ENCODE results near the gene LYRM7.
"Not testable (repeated sequence)": the region's sequence is repeated elsewhere in the genome, so short reads cannot be mapped to it uniquely, and the experiment has no call there.

Gene LYRM7

DNA sequence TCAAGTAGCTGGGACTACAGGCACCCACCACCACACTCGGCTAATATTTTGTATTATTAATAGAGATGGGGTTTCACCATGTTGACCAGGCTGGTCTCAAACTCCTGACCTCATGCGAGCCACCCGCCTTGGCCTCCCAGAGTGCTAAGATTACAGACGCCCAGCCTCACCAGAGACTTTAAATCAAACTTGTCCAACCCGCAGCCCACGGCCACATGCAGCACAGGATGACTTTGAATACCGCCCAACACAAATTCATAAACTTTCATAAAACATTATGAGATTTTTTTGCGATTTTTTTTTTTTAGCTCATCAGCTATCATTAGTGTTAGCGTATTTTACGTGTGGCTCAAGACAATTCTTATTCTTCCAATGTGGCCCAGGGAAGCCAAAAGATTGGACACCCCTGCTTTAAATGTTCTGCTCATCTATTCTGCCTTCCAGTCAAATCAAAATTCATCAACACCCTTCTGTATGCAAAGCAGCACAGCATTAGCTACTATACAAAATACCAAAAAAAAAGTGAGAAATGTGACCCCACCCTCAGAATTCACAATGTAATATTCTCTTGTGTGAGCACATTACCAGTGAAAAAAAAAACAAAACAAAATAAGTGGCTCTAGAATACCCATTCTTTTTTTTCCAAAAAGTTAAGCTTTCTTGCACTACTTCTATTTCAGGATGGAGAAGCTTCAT is 50.4 kb downstream of the LYRM7 start:
- DNase-seq (ENCODE audit: low spot score), result no peak

DNA sequence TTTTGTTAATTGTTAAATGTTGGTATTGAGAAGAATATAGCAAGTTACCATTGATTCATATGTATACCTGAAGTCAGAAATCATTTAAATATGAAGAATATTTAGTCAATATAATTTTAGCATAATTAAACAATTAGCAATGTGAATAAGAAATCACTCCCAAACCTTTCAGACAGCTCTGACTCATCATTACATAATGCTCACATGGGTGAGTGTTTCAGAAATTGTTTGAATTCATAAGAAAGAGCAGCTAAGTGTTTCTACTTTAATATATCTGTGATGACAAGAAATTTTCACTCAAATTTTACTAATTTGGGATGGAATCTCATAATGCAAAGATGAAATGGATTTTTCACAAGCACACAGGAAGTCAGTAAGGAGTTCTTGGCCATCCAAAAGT is 51.1 kb downstream of the LYRM7 start:
- DNase-seq (ENCODE audit: low spot score), result no peak

DNA sequence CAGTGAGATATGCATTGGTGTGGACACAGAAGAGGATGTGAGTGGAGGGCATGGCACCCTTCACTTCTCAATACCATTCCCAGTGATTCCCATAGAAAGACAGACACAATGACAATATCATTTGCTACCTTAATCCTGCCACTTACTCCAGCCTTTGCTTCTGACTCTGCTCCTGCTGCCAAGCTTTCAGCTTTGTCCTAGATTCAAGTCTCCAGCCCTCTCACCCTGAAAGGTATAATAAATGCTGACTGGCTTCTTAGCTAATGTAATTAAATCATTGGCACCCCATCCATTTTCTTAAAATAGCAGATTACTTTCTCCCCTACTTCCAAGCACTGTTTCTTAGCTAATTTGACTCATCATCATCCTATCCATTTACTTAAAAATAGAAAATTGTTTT is 52.0 kb downstream of the LYRM7 start:
- DNase-seq (ENCODE audit: low spot score), result no peak

DNA sequence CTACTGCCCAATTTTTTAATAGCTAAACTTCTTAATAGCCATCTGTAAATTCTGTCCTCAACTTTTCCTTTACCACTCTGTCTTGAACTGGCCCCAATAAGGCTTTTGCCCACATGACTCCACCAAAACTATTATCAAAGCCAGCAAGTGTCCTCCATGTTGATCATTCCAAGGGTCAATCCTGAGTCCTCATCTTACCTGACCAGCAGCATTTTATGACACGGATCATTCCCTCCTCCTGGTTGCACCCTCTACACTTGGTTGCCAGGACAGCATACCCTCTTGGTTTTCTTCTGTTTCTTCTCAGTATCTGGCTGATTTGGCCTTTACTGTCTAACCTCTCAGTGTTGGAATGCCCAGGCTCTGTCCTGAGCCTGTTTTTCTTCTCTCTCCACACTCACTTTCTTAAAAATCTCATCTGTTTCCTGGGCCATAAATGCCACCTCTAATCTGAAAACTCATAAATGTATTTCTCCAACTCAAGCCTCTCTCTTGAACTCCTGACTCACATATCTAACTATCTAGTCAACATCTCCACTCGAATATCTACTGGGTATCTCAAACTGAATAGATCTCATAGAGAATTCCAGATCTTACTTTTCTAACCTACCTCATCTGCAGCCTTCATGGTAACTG is 53.1 kb downstream of the LYRM7 start:
- no peak for DNase-seq (ENCODE audit: low spot score)

DNA sequence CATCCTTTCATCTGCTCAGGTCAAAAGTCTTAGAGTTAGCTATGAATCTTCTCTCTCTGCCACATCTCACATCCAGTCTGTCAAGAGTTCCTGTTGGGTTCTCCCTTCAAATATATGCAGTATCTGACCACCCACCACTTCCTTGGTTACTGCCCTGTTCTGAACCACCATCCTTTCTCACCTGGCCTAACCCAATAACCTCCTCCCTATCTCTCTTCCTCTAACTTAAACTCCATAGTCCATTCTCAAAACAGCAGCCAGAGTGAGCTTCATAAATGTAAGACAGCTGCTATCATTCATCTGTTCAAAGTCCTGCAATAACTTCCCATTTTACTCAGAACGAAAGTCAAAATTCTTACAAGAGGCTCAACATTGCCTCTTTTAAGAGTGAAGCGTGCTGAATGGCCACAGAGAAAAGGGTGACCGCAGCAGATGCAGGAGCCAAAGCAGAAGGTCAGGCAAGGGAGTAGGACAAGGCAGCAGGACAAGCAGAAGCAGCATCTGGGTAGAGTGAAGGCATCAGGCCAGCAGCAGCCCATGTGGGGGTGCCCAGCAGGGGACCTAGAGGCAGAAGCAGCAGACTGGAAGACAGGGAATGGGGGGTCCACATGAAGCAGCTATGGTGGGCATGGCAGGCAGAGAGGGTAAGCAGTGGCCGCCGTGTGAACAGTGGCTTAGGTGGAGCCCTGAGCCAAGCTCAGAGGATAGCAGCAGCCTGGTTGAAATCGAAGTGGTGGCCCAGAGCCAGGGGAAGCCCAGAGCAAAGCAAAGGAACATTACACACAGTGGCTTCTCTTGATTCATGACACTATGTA is 53.9 kb downstream of the LYRM7 start:
- no peak for DNase-seq (ENCODE audit: low spot score)

DNA sequence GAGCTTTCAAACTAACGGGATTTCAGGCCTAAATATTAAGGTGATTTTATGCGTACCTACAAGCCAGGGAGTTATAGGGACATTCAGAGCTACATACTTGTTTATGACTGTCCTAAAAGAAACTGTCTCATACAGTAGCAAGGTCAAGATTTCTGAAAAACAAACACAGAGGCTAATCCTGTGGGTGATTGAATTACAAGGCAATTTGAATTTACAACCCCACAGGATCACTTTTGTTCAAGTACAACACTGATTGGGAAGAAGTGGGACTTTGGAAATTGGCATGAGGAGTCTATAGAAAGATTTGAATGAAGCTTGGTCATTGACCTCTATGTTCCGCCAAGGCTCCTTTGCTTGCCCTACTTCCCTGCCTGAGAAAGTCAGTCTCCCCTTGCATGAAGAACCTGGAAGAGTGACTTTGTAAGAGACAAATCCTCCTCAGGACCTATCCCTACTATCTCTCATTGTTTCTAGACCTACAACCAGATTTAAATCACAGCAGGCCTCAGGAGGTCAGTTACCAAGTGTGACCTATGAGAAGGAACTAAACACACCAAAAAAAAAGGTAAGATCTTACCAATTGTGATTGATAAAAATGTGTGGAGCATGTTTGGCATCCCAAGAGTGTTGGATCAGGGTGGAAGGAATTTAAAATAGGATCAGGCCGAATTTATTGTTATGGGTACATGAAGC is 54.7 kb downstream of the LYRM7 start:
- no peak for DNase-seq (ENCODE audit: low spot score)

DNA sequence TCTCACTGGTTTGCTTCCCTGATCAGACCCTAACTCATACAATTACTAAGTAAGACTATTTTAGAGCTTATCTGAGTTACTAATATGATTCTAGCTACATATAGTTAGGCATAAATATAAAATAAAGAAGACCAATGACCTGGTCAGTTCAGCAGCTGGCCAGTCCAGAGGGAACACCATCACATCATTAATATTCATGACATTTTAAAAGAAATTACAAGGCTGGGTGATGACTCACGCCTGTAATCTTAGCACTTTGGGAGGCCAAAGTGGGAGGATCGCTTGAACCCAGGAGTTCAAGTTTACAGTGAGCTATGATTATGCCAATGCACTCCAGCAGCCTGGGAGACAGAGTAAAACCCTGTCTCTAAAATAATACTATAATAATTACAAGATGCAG is 56.2 kb downstream of the LYRM7 start:
- DNase-seq (ENCODE audit: low spot score), result no peak

DNA sequence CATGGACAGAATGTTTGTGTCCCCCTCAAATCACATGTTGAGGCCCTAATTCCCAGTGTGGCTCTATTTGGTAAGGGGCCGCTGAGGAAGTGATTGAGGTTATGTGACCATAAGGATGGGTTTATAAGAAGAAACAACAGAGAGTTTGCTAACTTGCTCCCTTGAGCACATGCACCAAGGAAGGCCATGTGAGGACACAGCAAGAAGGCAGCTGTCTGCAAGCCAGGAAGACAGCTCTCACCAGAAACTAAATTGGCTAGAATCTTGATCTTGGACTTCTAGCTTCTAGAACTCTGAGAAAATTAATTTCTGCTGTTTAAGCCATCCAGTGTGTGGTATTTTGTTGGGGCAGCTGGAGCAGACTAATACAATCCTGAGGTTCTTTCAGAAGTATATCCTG is 57.9 kb downstream of the LYRM7 start:
- DNase-seq (ENCODE audit: low spot score), result no peak

DNA sequence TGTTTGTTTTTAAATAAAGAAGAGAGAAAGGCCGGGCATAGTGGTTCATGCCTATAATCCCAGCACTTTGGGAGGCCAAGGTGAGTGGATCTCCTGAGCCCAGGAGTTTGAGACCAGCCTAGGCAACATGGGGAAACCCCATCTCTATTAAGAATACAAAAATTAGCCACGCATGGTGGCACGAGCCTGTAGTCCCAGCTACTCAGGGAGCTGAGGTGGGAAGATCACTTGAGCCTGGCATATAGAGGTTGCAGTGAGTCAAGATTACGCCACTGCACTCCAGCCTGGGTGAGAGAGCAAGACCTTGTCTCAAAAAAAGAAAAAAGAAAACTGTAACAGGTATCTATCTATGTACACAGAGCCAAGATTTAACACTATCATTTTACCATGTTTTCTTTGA is 58.9 kb downstream of the LYRM7 start:
- no peak for DNase-seq (ENCODE audit: low spot score)

DNA sequence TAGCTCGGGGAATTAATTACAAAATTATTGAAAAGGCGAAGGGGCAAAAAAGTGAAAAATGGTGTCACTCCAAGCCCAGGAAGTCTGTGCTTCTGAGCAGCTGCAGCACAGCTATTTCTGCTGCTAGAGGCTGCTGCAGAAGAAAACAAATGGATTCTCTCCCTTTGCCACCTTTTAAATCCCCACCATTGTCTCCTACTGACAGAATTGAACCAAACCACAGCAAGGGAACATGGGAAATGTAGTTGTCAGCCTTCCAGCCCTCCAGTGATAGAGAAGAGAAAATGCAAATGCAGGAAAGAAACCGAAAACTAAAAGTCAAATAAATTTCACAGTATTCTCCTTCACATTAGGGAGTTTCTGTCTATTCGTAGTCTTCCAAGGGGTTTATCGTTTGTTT is 59.7 kb downstream of the LYRM7 start:
- peak; percentile 34 for DNase-seq (ENCODE audit: low spot score)

DNA sequence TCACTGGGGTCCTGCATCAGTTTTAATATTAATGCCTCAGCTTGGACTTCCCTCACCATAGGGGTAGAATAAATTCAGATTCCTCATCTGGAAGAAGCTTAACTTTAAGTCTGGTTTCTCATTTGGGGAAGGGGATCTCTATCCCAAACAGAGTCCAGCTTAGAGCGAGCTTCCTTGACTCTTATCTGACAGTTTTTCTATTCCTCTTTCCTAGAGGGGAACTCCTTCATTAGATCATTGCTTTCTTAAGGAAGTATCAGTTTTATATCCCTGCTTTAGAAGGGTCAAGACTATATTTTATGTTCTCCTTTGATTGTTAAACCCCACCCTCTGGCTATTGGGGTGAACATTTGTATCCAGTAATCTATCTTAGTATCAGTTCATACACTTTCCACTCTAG is 68.9 kb downstream of the LYRM7 start:
- DNase-seq (ENCODE audit: low spot score), result no peak

DNA sequence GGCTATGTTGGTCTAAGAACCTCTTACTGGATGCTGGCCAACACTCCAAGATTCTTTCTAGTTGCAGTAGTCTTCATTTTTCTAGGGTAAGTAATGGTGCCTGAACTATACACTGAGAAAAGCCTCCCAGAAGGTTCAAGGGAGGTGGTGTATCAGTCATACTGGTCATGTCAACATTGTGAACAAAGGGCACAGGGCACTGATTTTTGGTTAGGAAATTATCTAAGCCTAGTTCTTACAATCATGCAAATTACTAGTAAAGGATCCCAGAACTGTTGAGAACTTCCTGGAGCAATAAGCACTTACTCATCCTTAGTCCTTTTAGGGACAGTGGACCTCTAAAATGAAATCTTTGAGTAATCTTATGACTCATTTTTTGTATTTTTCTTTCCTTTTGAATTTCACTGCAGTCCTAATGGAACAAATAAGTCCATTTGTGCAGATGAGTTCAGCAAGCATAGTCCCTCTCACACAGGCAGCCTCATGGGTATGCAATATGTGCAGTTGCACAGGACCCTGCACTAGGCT is 72.0 kb downstream of the LYRM7 start:
- DNase-seq (ENCODE audit: low spot score), result no peak

DNA sequence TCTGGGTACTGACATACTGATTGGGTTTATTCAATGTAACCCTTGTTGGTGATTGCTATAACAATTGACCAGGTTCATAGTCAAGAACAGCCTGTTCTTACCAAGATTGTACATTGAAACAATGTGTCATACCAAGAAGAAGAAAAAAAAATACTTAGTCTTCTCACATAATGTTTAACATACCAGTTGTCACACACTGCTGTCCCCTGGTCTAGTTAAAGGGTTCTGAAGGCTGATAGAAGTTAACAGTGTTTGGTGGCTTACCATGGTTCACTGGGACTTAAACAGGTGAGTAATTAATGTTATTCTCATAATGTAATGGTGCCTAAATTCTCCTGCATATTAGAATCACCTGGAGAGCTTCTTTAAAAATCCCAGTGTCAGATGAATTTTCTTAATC is 74.6 kb downstream of the LYRM7 start:
- no peak for DNase-seq (ENCODE audit: low spot score)

DNA sequence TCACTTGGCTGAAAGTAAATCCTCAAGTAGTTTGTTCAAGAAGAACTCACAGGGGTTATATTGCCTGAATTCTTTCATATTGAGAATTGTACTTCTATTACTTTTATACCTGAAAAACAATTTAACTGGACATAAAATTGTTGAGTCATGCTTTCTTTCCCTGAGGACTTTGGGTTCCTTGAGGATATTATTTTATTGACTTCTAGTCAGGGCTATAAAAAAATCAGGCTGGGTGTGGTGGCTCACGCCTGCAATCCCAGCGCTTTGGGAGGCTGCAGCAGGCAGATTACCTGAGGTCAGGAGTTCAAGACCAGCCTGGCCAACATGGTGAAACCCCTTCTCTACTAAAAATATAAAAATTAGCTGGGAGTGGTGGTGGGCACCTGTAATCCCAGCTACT is 75.2 kb downstream of the LYRM7 start:
- DNase-seq (ENCODE audit: low spot score), result no peak

DNA sequence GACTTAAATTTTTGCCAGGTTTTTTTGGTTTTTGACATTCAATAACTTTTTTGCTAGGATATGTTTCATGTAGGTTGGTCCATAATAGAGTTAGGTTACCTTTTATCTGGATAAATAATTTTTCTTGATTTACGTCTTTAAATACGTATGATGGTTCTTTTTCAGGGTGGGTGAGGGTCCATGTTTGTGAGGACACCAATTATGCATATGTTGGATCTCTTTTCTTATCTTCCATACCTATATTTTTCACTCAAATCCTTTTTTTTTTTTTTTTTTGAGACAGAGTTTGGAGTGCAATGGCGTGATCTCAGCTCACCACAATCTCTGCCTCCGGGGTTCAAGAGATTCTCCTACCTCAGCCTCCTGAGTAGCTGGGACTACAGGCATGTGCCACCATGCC is 75.8 kb downstream of the LYRM7 start:
- no peak for DNase-seq (ENCODE audit: low spot score)

DNA sequence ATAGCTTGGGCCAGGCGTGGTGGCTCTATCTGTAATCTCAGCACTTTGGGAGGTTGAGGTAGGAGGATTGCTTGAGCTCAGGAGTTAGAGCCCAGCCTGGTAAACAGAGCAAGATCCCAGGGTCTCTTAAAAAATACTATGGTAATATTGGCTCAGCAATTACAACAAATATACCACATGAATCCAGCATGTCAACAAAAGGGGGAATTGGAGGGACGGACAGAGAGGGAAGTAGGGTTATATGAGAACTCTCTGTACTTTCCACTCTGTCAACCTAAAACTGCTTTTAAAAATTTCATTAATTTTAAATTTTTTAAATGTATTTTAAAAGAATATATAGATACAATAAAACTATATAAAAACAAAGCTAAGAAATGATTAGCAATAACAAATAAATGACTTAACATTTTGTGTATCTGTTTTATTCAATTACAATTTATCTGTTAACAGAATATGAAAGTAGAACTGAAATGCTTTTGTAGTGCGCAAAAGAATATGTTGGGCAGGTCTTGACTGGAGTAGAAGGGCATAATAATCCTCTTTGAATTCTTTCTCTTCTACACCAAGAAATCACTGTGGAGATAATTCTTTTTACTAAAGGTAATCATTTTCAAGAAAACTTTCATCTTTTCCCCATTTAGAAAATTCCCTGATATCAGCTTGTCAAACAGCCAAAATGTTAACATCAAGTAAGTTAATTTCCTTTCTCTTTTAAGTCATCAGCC is 80.2 kb downstream of the LYRM7 start:
- DNase-seq (ENCODE audit: low spot score), result no peak

DNA sequence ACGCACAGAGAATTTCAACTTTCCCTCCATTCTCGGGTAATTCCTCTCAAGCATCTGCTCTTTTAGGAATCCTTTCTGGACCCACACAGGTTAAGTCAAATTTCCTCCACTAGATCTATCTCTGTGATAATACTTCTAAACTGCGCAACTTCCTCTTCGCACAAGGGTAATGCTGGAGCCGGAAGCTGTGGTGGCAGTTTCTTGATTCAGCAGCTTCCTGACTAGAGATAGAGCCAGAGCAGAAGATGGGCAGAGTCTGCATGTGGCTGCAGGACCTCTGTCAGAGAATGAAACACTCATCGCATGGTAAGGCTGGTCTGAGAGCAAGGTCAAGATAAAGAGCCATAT is 82.1 kb downstream of the LYRM7 start:
- DNase-seq (ENCODE audit: low spot score), result no peak

DNA sequence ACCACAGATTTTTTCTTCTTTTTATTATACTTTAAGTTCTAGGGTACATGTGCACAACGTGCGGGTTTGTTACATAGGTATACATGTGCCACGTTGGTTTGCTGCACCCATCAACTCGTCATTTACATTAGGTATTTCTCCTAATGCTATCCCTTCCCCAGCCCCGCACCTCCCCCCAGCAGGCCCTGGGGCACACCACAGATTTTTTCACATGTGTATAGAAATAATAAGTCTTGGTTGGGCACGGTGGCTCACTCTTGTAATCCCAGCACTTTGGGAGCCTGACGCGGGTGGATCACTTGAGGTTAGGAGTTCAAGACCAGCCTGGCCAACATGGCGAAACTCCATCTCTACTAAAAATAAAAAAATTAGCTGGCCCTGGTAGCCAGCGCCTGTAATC is 83.3 kb downstream of the LYRM7 start:
- DNase-seq (ENCODE audit: low spot score), result not testable (repeated sequence)

DNA sequence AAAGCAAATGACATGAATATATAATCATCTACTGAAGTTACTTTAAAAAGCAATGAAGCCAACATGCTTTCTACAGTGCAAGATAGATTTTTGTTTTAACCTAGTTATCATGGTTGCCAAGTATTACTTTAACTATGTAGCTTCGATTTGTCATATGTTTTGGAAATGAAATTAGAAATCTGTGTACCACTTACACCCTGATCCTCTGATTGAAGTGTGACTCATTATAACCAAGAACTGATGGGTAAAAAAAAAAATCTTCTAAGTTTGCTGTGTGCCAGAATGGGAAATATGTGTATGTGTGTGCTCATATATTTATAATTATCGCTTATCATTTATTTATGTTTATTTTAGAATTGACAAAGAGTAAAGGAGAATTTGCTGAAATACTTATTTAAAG is 84.0 kb downstream of the LYRM7 start:
- DNase-seq (ENCODE audit: low spot score), result no peak
